ENCODE results near the gene PRDM13.

The PRDM13 gene

GRCh38 chr6:99602520-99603420, 3.9 kb upstream of the PRDM13 start:
- Mint-ChIP-seq H3K4me3 (peak overlapping the region; percentile 40), H3K27ac (no peak overlapping the region), H3K9me3 (no peaks in the 10 kb centered on the region), H3K4me1 (peaks cover 33% of the 10 kb centered on the region), H3K27me3 (ENCODE audit: low read depth, poor library complexity) (peaks cover 100% of the 10 kb centered on the region), H3K36me3 (ENCODE audit: low read depth) (no peaks in the 10 kb centered on the region)
- DNase-seq, result peak; percentile 47
- TF ChIP-seq CTCF (IDR thresholded peaks at IDR 0.05), result no peak

GRCh38 chr6:99603421-99604165, 3.0 kb upstream of the PRDM13 start:
- peak overlapping the region; percentile 74 for H3K4me3 Mint-ChIP-seq
- H3K27me3 Mint-ChIP-seq (ENCODE audit: low read depth, poor library complexity), result peaks cover 100% of the 10 kb centered on the region
- no peaks in the 10 kb centered on the region for H3K36me3 Mint-ChIP-seq (ENCODE audit: low read depth)
- no peak overlapping the region for H3K27ac Mint-ChIP-seq
- peaks cover 38% of the 10 kb centered on the region for H3K4me1 Mint-ChIP-seq
- DNase-seq, result peak; percentile 76
- H3K9me3 Mint-ChIP-seq, result no peaks in the 10 kb centered on the region
- no peak for TF ChIP-seq CTCF (IDR thresholded peaks at IDR 0.05)

- no peak for TF ChIP-seq CTCF (IDR thresholded peaks at IDR 0.05)
- DNase-seq, result peak; percentile 69
- Mint-ChIP-seq H3K4me1 (peaks cover 38% of the 10 kb centered on the region), H3K4me3 (peak overlapping the region; percentile 74), H3K9me3 (no peaks in the 10 kb centered on the region), H3K27ac (no peak overlapping the region), H3K36me3 (ENCODE audit: low read depth) (no peaks in the 10 kb centered on the region), H3K27me3 (ENCODE audit: low read depth, poor library complexity) (peaks cover 100% of the 10 kb centered on the region)
These were observed 2.2 kb upstream of the PRDM13 start for GRCh38 chr6:99604166-99605073.

GRCh38 chr6:99605074-99605734, 1.4 kb upstream of the PRDM13 start:
- Mint-ChIP-seq H3K27ac (no peak overlapping the region), H3K9me3 (no peaks in the 10 kb centered on the region), H3K4me1 (peaks cover 38% of the 10 kb centered on the region), H3K27me3 (ENCODE audit: low read depth, poor library complexity) (peaks cover 100% of the 10 kb centered on the region), H3K36me3 (ENCODE audit: low read depth) (no peaks in the 10 kb centered on the region), H3K4me3 (no peak overlapping the region)
- no peak for DNase-seq
- no peak for TF ChIP-seq CTCF (IDR thresholded peaks at IDR 0.05)

GRCh38 chr6:99605911-99606655, 550 bp upstream of the PRDM13 start:
- Mint-ChIP-seq H3K27ac (no peak overlapping the region), H3K9me3 (no peaks in the 10 kb centered on the region), H3K36me3 (ENCODE audit: low read depth) (no peaks in the 10 kb centered on the region), H3K4me1 (peaks cover 38% of the 10 kb centered on the region), H3K4me3 (no peak overlapping the region), H3K27me3 (ENCODE audit: low read depth, poor library complexity) (peaks cover 100% of the 10 kb centered on the region)
- TF ChIP-seq CTCF (IDR thresholded peaks at IDR 0.05), result no peak
- DNase-seq, result no peak

All from nephron progenitor cell (in vitro differentiated cells).